ENCODE results near the gene TOX2.

The TOX2 gene

DNA sequence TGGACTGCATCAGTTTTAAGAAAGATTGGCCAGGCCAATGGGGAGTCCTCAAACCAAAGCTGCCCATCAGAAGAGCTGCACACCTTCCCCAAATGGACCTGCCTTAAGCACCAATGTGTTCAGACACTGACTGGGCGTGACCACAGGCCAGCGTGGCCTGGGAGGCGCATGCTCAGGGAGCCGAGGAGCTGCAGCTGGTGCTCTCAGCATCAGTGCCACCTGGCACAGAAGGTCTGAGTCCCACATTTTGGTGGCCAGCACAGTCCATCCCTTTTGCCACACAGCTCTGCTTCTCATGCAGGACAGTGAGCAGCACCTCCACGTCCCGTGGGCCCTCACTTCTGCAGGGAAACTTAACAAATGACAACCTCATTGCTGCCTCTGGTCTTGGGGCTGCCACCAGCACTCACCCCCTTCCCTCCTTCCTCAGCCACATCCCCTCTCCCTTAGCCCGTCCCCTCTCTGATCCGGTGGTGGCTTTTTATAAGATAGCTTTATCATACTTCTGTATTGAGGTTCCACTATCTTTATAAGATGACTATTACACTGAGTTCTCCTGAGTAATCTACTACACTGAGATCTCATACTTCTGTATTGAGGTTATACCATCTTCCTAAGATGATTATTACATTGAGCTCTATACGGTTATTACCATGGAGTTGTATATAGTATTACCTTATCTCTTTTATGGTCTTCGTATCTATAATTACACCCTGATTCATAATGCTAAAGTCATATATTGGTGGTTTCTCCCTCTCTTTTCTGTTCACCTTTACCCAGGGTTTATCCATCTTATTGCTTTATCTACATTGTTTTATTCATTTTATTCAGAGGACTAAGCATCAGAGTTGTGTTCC lies 109.1 kb downstream of the TOX2 start:
- DNase-seq, result no peak

DNA sequence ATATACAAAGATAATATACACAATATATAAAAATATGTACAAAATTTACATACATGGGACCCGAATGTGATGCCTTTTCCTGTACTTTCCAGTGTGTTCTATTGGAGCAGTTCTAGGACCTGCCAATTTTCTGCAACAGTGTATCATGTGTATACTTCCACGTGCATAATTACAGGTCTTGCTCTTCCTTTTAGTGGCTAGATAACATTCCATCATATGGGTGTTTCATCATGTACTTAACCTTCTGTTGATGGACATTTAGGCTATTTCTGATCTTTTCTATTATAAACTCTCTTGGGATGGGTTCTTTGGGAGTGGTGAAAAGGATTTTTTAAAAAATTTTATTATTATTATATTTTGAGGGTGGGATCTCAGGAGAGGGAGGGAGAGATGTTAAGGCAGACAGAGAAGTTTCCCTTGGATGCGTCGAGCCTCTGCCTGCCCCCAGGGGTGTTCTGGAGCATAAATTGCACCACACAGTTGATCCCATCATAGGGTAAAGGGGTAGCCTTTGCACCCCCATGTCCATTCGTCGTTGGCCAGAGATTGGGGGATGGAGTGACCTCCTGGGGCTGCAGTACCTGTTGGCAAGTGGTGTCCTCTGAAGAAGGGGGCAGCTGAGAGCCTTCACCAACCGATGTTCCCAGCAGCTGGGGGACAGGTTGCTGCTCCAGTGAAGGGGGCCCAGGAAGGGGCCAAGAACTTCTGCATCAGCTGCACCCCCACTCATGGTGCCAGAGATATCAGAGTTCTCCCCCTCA lies 110.3 kb downstream of the TOX2 start:
- no peak for DNase-seq

DNA sequence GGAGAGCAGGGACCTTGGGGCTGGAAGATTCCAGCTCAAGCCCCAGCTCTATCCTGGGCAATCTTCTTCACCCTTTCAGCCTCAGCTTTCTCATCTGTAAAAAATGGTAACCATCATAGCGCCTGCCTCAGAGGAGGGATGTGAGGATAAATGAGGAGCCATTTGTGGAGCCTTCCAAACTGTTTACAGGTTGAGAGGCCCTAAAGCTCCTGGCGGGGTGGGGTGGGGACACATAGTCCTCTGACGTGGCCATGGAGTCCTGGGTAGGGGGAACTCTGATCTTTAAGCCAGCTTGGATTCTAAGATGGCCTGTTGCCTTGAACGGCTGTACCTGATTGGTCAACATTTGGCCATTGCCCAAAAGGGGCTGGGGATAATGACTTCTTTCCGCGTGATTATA lies 111.1 kb downstream of the TOX2 start:
- DNase-seq, result no peak

- no peak for DNase-seq
These were observed 112.1 kb downstream of the TOX2 start for GRCh38 chr20:44026647-44027342.

DNA sequence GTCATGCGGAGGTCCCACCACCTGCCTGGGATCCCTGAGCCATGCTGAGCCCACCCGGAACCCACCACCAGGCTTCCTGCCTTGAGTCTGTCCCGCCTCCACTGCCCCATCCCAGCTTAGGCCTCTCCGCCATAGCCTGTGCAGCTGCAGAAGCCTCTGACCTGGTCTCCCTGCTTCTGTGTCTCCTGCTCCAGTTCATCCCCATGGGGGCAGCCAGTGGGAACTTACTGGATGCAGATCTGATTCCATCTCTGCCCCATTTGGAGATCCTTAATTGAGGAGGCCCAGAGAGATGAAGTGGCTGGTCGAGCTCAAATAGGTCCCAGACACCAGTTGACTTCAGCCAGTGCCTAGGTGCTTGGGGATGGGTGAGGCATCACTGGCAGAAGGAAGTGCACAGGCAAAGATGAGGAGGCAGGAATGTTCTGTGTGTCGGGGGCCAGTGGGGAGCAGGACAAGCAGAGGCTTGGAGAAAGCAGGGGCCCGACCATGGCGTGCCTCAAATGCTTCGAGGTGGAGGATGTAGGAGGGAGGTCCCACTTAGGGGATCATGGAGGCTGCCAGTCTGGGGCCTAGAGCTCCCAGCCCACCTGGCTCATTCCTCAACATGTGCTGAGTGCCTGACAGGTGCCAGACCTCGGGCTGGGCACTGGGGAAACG lies 112.8 kb downstream of the TOX2 start:
- no peak for DNase-seq

- DNase-seq, result no peak
These were observed 113.5 kb downstream of the TOX2 start for GRCh38 chr20:44028003-44028730.

DNA sequence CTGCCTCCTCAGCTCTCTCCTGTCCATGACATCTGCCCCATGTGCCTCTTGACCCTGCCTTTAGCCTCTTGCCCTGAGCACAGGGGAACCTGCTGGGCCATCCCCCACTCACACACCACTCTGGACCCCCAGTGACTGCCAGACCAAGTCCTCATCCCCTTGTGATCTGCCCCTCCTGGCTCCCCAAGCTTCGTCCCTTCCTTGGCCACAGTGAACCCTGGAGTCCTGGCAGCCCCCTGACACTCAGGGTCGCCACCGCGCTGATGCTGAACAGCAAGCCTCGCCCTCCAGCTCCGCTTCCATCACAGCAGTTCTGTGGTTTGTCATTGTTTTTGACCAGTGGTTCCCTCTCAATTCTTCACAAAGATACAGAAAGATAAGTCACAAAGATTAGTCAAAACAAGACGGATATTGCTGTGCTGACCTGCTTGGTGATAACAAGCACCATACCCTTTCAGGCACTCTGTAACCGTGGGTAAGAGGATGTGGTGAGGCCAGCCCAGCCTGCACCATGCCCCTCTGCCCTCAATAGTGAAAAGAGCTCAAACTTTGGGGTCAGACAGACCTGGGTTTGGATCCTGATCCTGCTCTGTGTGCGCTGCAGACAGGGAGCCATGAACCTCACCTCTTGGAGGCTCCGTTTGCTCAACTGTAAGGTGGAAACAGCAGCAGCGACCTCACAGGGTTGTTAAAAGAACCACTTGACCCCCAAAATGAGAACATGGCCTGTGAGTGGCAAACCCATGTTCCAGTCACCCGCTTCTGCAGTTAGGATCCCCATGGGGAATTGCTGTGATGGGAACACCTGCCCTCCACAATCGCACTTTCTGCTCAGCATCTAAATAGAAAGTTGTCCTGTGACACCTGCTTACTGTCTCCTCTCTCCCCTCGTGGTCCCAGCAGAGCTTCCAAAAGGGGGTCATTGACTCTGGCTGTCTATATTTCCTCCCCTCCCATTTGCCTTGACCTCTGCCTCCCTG lies 114.5 kb downstream of the TOX2 start:
- no peak for DNase-seq

DNA sequence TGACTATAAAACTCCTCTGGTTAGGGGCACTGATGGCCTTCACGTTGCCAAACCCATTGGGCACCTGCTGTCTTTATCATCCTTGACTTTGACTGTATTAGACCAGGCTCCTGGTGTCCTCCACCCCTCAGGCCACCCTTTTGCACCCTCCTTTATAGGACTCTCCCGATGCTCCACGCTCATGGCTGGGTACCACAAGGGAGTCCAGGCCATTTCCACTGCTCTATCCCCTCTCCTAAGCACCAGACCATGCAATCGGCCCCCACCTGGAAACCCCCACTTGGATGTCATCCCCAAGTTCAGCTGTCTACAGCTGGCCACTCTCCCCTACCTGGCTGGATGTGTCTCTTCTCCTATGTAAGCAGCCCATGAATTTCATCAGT lies 115.2 kb downstream of the TOX2 start:
- DNase-seq, result no peak

DNA sequence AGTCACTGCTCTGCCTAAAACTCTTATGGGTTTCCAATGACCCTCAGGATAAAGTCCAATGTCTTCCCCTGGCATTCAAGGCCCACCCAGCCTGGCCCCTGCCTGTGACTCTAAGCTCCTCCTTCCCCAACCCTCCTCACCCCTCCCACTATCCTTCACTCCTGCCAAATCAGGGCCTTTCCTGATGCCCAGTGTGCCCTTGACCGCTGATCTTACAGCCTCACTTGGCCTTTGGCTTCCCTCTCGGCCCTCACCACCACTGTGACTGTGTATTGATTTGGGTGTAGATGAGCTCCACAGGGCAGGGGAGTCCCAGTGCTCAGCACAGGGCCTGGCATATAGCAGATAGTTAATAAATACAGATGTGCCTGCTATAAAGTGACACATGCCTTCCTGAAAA lies 115.7 kb downstream of the TOX2 start:
- DNase-seq, result no peak

DNA sequence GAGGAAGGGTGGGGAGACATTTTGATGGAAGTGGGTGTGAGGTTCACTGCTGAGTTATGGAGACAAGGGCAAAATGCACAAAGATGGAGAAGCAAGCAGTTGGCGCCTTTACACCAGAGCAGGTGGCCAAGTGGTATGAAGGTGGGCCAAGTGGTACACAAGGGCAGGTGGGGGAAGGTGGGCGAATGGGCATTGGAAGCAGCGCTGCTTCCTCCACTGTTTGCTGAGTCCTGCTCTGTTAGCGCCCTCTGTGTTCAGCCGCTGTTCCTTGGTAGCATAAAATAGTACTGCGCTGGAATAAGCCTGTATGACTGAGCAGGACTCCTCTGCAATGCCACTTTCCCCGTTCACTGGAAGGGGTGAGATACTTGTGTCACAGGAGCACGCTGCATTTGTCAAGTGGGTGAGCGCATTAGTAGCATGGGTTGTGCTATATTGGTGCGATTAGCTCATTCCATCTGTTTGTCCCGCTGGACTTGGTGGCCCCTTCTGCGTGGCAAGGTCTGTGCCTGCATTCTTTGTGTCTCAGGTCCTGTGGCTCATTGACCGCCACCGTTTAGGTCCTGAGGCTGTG lies 116.4 kb downstream of the TOX2 start:
- no peak for DNase-seq

- no peak for DNase-seq
These were observed 117.3 kb downstream of the TOX2 start for GRCh38 chr20:44031781-44032582.

GRCh38 chr20:44032583-44033331 lies 118.1 kb downstream of the TOX2 start:
- DNase-seq, result no peak

DNA sequence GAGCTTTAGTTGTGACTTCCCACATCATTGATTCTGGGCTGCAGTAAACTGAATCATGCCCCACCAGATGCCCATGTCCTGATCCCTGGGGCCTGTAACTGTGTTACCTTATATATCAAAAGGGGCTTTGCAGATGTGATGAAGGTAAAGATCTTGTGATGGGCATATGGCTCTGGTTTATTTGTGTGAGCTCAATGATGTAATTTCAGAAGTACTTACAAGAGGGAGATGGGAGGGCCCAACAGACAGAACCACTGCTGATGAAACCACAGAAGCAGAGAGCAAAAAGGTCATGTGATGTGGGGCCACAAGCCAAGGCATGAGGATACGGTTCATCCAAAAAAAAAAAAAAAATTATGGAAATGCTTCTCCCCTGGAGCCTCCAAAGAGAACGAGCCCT lies 118.7 kb downstream of the TOX2 start:
- DNase-seq, result no peak

GRCh38 chr20:44033873-44034272 lies 119.2 kb downstream of the TOX2 start:
- no peak for DNase-seq

DNA sequence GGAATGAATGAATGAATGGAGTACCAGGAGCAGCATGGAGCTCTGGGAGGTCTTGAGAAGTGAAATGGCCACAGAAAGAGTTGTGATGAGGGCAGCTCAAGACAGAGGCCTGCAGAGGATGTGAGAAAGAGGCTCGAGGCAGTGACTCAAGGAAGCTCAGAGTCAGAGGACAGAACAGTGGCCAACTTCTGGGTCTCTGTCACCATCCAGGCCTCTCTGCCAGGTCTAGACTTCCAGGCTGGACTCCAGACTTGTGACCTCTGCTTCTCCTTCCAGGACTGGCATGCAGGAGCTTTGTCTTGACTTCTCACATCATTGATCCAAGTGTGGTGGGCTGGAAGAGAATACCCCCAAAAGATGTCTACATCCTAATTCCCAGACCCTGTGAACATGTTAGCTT lies 119.8 kb downstream of the TOX2 start:
- no peak for DNase-seq

- DNase-seq, result no peak
These were observed 120.4 kb downstream of the TOX2 start for GRCh38 chr20:44034965-44035635.

- DNase-seq, result no peak
These were observed 121.3 kb downstream of the TOX2 start for GRCh38 chr20:44035924-44036323.

- no peak for DNase-seq
These were observed 121.8 kb downstream of the TOX2 start for GRCh38 chr20:44036441-44036840.

GRCh38 chr20:44038681-44039123 lies 124.0 kb downstream of the TOX2 start:
- DNase-seq, result no peak
